NCI-H2196 treated with DMSO at 0.1 percent for 48 hours (cell line): ENCODE measurements around the gene ZNF71.
"Not testable (repeated sequence)": the region's sequence is repeated elsewhere in the genome, so short reads cannot be mapped to it uniquely, and the experiment has no call there.

Experiments used
- DNase-seq: peaks from one replicate; lab custom pipeline; 2025; ENCODE audit not compliant: unreplicated experiment; lab: John Stamatoyannopoulos, UW

The ZNF71 gene

DNA sequence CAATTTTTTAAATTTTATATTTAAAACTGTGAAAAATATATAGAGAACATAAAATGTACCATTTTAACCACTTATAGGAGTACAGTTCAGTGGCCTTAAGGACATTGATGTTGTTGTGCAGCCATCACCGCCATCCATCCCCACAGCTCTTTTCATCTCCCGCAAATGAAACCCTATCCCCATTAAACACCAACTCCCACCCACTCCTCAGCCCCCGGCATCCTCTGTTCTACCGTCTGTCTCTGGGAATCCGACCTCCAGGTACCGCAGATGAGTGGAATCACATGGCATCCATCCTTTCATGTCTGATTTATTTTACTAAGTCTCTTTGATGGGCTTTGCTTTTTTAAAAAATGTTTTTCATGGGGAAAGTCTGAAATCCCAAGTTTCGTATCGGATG, 24.0 kb downstream of the ZNF71 start:
- no peak for DNase-seq

DNA sequence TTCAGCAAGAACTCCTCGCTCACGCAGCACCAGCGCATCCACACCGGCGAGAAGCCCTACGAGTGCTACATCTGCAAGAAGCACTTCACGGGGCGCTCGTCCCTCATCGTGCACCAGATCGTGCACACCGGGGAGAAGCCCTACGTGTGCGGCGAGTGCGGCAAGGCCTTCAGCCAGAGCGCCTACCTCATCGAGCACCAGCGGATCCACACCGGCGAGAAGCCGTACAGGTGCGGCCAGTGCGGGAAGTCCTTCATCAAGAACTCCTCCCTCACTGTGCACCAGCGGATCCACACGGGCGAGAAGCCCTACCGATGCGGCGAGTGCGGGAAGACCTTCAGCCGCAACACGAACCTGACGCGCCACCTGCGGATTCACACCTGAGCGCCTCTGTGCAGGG, 27.3 kb downstream of the ZNF71 start:
- DNase-seq = no peak

DNA sequence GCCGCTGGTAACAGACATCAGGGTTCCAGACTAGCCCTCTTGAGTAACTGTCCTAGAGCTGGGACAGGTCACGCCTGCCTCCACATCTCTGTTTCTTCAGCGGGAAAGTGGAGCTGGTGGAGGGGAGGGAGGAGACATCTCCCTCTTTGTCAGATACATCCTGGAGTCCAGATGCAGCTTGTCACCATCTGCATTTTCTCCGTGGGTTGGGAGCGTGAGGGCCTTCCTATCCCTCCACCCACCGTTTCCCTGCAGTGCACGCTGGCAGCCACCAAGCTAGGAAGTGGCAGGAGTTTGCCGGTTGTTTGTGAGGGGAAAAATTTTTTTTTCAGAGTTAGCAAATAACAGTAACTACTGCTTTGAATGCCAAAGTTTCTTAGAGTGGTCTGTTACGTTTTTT, 27.9 kb downstream of the ZNF71 start:
- DNase-seq = no peak

DNA sequence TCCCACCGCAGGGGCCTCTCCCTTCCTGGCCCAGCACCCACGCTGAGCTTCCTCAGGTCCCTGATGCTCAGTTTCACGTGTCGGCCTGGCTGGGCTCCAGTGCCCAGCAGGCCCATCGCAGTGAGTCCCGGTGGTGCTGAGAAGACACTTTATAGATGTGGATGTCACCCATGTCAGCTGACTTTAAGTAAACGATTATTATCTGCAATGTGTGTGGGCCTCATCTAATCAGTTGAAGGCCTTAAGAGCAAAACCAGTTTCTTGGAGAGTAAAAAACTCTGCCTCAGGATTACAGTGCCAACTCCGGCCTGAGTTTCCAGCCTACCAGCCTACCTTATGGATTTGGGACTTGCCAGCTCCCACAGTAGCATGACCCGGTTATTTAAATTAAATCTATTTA, 30.6 kb downstream of the ZNF71 start:
- DNase-seq = no peak

DNA sequence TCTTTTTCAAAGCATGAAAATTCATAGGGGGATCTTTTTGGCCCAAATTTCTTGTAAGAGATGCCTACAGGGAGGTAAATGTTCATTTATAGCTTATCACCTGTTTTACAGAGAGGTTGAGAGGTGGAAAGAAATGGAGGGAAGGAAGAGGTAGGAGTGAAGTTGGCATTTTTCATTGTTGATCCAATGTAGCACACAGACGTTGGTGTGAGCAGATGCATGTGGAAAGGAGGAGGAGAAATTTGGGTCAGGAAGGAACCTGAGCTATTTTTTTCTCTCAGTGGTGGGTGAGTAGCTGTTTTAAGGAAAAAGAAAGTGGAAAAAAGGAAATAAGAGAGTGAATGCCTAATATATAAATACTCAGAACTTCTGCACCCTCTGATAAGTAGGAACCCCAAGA, 37.9 kb downstream of the ZNF71 start:
- no peak for DNase-seq

DNA sequence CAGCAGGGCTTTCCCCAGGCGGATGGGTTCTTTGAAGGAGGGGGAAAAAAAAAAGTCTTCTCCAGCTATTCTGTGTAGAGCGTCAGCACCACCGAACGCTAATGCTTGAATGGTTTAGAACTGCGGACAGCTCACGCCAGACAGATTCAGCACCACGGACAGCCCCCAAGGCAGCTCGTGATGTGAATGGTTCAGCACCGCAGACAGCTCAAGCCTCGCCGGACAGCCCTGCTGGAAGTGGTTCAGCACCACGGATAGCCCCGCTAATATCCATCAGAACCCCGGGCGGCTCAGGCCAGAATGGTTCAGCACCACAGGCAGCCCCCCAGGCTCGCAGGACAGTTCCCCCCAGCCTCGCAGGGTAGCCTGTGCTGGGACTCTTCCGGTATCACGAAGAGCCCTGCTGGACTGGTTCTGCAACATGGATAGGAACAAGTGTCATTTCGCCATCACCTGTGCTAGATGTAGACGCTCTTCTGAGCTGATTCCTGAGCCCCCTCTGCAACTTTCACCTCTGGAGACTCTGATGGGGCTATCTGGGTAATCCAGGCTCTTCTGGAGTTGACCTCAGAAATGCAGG, 43.0 kb downstream of the ZNF71 start:
- no peak for DNase-seq

DNA sequence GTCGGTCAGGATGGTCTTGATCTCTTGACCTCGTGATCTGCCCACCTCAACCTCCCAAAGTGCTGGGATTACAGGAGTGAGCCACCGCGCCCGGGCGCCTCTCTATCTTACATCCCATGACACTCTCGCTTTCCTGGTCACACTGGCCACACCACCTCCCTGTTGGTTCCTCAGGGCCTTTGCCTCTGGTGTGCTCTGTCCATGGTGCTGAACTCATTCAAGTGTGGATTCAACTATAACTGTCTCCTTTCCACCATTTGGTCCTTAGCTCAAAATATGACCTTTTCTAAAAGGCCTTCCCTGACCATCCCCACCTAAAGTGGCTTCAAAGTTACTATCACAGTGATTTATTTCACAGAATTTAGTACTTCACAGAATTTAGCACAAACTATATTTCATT, 44.1 kb downstream of the ZNF71 start:
- no peak for DNase-seq

DNA sequence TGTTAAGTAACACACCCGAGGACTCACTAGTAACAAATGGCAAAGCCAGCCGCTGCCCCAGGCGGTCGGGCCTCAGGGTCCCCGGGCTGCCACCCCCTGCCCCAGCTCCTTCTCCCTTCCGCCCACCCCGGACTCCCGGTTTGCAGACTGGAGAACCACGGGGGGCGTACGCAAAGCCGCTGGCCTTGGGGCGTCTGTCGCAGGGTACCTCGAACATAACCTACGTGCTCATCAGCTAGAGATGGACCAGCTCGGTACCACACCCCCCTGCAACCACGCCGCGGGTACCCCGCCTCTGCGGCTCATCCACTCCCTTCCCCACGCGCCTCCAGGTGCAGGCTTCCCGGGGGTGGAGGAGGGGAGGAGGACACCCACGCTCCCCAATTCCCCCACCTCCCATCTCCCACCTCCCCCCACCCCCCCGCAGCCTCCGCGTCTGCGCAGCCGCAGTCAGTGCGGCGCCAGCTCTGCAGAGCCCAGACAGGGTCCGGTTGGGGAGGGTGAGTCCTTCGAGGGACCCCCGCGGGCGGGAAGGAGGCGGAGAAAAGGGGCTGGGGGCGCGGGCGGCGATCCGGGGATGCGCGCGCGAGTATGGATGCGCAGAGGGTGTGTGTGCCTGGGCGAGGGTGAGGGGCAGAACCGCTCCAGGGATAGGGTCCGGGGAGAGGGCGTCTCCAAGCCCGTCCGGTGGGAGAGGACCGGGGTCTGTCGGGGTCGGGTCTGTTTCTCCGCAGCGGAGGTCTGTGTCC, 47.8 kb downstream of the ZNF71 start, which contains the start of gene SMIM17:
Gene SMIM17, plus strand, starts transcription at position 449 of the 749 bp plus-strand sequence. CDS start 2,509 bp downstream, outside the sequence.
- DNase-seq = no peak

DNA sequence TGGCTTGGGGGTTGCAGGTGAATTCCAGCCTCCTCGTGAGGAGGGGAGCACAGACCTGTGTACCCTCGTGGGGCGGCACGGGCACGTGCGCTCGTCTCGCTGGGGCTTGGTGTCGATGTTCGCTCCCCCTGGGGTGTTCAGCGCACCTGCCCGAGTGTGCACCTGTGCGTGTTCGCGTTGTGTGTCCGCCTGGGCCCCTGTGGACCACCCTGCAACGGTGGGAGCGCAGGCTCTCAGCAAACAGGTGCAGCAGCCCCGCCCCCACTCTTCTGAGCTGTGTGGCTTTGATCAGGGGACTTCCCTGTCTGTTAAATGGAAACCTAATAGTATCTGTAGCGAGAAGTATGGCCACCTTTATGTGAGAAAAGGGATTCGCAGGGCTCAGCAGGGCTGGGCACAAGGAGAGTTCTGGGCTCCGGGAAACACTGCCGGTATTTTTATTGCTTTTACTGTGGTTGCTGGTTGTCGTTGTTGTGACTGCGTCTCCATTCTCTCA, 48.4 kb downstream of the ZNF71 start:
- no peak for DNase-seq

DNA sequence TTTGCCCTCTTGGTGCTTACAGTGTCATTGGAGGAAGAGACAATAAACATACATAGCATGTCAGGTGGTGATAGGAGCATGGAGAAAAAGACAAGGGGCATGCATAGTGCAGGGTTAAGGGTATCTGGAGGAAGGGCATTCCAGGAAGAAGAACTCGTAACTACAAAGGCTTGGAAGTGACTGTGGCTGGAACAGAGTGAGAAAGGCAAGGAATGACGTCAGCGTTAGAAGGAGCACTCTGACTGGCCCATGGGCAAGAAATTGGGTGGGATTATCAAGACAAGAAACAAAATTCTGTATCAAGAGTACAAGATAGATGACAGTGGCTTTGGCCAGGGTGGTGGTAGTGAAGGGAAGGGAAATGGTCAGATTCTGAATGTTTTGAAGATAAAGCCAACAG, 59.0 kb downstream of the ZNF71 start:
- DNase-seq = no peak

DNA sequence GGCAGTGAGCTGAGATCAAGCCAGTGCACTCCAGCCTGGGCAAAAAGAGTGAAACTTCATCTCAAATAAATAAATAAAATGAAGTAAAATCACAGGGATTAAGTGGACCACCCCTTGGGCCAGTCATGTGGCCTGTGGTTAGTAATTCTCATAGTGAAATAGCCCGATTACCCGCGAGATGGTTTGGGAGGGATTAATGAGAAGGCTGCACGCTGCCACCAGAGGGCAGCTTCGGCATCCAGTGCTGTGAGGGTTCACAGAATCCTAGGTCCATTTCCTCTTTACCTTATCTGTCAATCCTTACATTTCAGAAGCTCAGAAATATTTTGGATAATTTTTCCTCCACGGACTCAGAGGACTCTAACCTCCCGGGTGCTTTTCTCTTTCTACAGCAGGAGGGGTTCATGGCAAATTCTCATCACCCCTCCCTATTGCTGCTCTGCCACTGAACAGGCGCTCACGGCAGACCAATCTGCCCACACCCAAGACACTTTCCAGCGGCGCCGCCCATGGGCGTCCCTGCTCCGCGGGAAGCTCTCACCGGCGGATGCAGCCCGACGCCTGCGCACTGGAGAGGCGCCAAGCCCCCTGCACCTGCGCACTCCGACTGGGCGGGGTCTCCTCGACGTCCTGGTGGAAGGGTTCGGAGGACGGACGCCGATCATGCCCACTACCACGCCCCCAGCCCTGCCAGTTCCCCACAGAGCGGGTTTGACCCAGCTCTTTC, 65.4 kb downstream of the ZNF71 start:
- DNase-seq = no peak

DNA sequence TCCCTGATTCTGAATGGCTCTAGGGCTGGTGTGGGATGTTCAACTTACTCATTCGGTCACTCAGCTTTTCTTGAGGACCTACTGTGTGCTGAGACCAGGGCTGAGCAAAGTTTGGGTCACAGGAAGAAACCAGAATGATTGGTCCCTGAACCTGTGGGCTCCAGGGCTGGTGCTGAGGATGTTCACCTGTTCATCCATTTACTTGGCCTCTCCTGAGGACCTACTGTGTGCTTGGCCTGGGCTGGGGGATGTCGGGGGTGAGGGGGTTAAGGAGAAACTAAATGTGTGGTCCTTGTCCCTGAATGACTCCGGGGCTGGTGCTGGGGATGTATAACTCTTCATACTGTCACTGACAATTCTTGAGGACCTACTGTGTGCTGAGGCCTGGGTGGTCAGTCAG, 66.1 kb downstream of the ZNF71 start:
- DNase-seq = no peak

DNA sequence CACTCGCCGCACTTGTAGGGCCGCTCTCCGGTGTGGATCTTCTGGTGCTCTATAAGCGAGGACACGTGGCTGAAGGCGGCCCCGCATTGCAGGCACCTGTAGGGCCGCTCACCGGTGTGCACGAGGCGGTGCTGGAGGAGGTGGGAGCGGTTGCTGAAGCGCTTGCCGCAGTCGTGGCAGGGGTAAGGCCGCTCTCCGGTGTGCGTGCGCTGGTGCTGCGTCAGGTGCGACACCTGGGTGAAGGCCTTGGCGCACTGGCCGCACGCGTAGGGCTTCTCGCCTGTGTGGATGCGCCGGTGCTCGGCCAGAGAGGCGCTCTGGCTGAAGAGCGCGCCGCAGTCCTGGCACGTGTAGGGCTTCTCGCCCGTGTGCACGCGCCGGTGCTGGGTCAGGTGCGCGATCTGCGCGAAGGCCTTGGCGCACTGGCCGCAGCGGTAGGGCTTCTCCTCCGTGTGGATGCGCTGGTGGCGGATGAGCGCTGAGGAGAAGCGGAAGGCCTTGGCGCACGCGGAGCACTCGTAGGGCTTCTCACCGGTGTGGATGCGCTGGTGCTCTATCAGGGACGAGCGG, 68.9 kb downstream of the ZNF71 start:
- DNase-seq = no peak

DNA sequence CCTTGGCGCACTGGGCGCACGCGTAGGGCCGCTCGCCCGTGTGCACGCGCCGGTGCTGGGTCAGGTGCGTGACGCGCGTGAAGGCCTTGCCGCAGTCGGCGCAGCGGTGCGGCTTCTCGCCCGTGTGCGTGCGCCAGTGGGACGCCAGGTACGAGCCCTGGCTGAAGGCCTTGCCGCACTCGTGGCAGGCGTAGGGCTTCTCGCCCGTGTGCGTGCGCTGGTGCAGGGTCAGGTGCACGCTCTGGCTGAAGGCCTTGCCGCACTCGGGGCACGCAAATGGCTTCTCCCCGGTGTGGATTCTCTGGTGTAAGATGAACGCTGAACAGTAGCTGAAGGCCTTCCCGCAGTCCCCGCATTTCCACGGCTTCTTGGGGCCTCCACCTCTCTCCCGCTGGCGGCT, 69.4 kb downstream of the ZNF71 start:
- DNase-seq = no peak

DNA sequence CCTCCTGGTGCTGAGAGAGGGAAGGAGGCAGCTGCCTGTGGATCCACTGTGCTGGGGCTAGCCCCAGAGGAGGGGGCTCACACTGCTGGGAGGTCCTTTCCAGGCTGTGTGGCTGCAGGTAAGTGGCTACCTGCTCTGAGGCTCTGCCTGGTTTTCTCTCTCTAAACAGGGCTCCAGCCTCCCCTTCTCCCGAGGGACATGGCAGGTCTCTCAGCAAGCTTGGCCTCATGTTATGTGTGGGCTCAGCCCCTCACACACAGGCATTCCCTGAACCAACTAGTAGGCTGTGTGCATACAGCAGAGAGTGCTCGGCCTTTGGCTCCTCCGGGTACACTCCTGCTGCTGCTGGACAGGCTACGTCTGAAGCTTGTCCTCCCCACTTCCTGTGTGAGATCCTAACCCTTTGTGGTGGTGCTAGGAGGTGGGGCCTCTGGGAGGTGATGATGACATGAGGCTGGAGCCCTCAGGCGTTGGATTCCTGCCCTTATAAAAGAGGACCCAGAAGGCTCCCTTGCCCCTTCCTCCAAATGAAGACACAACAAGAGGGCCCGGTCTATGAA, 72.3 kb downstream of the ZNF71 start:
- DNase-seq = no peak

DNA sequence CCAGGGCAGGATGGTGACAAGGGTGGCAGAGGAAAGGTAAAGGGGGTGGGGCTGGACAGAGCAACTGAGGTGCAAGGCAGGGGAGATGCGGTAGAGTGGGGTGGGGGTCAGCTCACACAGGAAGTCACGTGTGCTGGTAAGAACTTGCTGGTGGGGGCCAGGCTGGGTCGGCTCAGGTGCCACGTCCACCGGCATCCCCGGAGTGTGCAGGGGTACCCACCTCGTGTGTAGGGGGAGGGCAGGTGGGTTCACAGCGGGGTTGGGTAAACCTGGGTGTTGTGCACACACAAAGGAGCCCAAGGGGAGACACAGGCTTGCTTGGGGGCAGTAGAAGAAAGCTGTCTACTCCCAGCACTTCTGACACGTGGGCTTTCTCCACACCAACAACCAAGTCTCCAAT, 73.6 kb downstream of the ZNF71 start:
- no peak for DNase-seq

DNA sequence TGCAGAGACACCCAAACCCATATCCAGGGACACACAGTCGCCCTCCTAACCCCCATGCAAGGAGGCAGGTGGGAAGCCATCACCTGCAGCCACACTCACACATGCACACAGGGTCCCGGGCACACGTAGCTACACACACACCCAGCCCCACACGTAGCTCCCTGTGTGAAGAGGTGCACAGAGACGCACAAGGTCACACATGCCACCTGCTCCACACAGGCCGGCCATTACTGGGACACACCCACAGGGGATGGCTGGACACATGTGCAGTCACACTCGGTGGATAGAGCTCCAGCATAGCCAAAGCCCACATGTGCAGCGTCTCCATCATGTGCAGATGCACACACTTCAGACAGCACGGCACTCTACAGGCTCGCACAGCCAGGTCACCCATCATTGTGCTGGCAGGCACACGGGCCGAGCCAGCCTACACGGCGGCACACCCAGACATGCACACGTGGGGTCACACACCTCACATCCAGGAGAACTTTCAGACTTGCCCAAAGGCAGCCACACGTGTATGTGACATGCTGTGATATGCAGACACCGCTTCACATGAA, 75.4 kb downstream of the ZNF71 start:
- DNase-seq = no peak

DNA sequence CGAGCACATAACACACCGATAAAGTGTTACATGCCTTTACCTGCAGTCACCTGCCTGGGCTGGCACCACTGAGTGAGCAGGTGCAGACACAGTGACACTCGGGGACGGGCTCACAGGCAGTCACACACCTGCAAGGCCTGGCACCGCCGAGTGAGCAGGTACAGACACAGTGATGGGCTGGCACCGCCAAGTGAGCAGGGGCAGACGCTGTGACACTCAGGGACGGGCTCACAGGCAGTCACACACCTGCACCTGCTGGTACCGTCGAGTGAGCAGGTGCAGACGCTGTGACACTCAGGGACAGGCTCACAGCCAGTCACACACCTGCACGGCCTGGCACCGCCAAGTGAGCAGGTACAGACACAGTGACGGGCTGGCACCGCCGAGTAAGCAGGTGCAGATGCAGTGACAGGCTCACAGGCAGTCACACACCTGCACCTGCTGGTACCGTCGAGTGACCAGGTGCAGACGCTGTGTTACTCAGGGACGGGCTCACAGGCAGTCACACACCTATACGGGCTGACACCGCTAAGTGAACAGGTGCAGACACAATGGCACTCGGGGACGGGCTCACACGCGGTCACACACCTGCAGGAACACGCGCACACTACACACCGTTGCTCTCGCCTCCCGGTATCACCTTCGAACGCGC, 76.0 kb downstream of the ZNF71 start:
- no peak for DNase-seq

DNA sequence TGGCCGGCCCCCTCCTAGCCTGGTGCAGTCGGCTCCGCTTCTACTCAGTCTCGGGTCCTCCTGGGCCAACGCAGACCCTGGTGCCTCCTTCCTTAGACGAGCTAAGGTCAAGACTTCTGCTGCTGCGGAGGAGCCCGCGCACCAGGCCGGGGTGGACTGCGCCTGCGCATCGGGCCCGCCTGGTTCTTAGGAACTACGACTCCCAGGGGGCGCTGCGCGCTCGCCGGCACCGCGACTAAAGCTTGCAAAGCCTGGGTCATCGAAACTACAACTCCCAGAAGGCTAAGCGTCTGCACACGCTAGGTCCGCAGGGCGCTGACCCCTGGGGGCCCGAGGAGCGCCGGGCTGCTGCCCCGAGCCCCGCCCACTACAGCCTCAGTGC, 76.5 kb downstream of the ZNF71 start, which contains the start of gene ZNF835:
Gene ZNF835, minus strand, starts transcription at position 145 of the 382 bp plus-strand sequence. CDS start 6,559 bp downstream, outside the sequence.
- DNase-seq = no peak

DNA sequence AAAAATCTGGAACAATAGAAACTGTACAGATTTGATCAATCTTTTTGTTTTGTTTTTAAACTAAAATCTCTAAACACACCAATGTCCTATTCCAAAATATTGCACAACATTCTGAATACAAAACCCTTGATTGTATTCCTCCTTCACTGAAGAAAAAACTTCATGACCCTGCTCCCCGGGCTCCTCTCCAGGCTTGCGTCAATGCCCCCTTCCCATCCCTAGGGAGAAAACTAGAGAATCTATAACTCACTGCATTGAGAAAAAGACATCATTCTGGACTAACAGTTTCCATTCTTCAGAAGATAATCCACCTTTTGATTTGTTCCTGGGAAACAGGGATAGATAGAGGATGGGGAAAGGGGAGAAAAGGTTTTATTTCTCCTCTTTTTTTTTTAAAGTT, 77.5 kb downstream of the ZNF71 start:
- DNase-seq = not testable (repeated sequence)
